SK-N-SH treated with all-trans-retinoic acid at 6 μM for 48 hours (cell line): Measurements from ENCODE around the gene NEGR1.

Source experiments
- ATAC-seq: fragments of 200-7000 bp; cut with Tn5 transposase; 3 replicates; pipeline ENCODE4 v1.9.1; 2020; ENCODE audit warnings: mild to moderate bottlenecking, moderate library complexity
- ARNTL ChIP-seq: fragments of 450-650 bp; formaldehyde crosslinking; IDR thresholded peaks from 2 replicates; pipeline ENCODE4 v1.5.0; 2020; ENCODE audit warnings: low read depth, mild to moderate bottlenecking, moderate library complexity, borderline replicate concordance
- BACH2 ChIP-seq: fragments of 250-450 bp; sonication (Bioruptor Pico); IDR thresholded peaks from 2 replicates; pipeline ENCODE4 v1.9.0; 2021; ENCODE audit warnings: mild to moderate bottlenecking, borderline replicate concordance
- CSDC2 ChIP-seq: fragments of 250-450 bp; sonication (Bioruptor Pico); IDR thresholded peaks from 2 replicates; pipeline ENCODE4 v1.5.0; 2020; ENCODE audit warnings: mild to moderate bottlenecking, moderate library complexity
- ESRRG ChIP-seq: fragments of 250-450 bp; sonication (Bioruptor Pico); IDR thresholded peaks from 2 replicates; pipeline ENCODE4 v1.6.1; 2021; ENCODE audit warnings: mild to moderate bottlenecking
- GLIS3 ChIP-seq: fragments of 250-450 bp; sonication (Bioruptor Pico); IDR thresholded peaks from 2 replicates; pipeline ENCODE4 v1.5.0; 2020; ENCODE audit warnings: mild to moderate bottlenecking, moderate library complexity
- OSR1 ChIP-seq: fragments of 250-450 bp; sonication (Bioruptor Pico); IDR thresholded peaks from 2 replicates; pipeline ENCODE4 v1.8.0; 2022; ENCODE audit warnings: moderate library complexity, mild to moderate bottlenecking, inconsistent platforms
- PPARA ChIP-seq: fragments of 250-450 bp; sonication (Bioruptor Pico); IDR thresholded peaks from 2 replicates; pipeline ENCODE4 v1.5.0; 2020; ENCODE audit warnings: mild to moderate bottlenecking, borderline replicate concordance
- RARB ChIP-seq: fragments of 250-450 bp; sonication (Bioruptor Pico); IDR thresholded peaks from 2 replicates; pipeline ENCODE4 v1.8.0; 2021; ENCODE audit warnings: mild to moderate bottlenecking, moderate library complexity
- SNAI2 ChIP-seq: fragments of 250-450 bp; sonication (Bioruptor Pico); IDR thresholded peaks from 2 replicates; pipeline ENCODE4 v1.5.0; 2020; ENCODE audit warnings: mild to moderate bottlenecking, moderate library complexity
- TCF4 ChIP-seq: fragments of 250-450 bp; sonication (Bioruptor Pico); IDR thresholded peaks from 2 replicates; pipeline ENCODE4 v1.8.0; 2021; ENCODE audit warnings: mild to moderate bottlenecking, moderate library complexity, borderline replicate concordance
- ZC3H10 ChIP-seq: fragments of 250-450 bp; sonication (Bioruptor Pico); IDR thresholded peaks from 2 replicates; pipeline ENCODE4 v1.5.1; 2021; ENCODE audit warnings: mild to moderate bottlenecking, moderate library complexity
- ZFP3 ChIP-seq: fragments of 250-450 bp; sonication (Bioruptor Pico); IDR thresholded peaks from 2 replicates; pipeline ENCODE4 v1.5.0; 2020; ENCODE audit warnings: mild to moderate bottlenecking, moderate library complexity
- ZFP30 ChIP-seq: fragments of 450-650 bp; formaldehyde crosslinking; IDR thresholded peaks from 2 replicates; pipeline ENCODE4 v1.5.0; 2022; ENCODE audit warnings: mild to moderate bottlenecking, moderate library complexity
- ZNF565 ChIP-seq: fragments of 450-650 bp; formaldehyde crosslinking; conservative IDR thresholded peaks from 2 replicates; pipeline ENCODE4 v1.5.0; 2020; ENCODE audit warnings: low read depth, mild to moderate bottlenecking, moderate library complexity
- ZNF70 ChIP-seq: fragments of 450-650 bp; formaldehyde crosslinking; IDR thresholded peaks from 2 replicates; pipeline ENCODE4 v1.5.0; 2020; ENCODE audit warnings: mild to moderate bottlenecking, moderate library complexity
- ZNF8 ChIP-seq: fragments of 450-650 bp; formaldehyde crosslinking; IDR thresholded peaks from 2 replicates; pipeline ENCODE4 v1.5.0; 2020; ENCODE audit warnings: mild to moderate bottlenecking, moderate library complexity
- TF ChIP-seq, protein P1 (sequence below): fragments of 250-450 bp; sonication (Bioruptor Pico); IDR thresholded peaks from 2 replicates; pipeline ENCODE4 v1.8.0; 2020; ENCODE audit warnings: mild to moderate bottlenecking, moderate library complexity, borderline replicate concordance
- TF ChIP-seq, protein P2 (sequence below): fragments of 250-450 bp; sonication (Bioruptor Pico); IDR thresholded peaks from 2 replicates; pipeline ENCODE4 v1.5.1; 2020; ENCODE audit warnings: low read depth, mild to moderate bottlenecking, moderate library complexity
- TF ChIP-seq, protein P3 (sequence below): fragments of 250-450 bp; sonication (Bioruptor Pico); IDR thresholded peaks from 2 replicates; pipeline ENCODE4 v1.5.1; 2021; ENCODE audit warnings: mild to moderate bottlenecking, moderate library complexity
- TF ChIP-seq, protein P4 (sequence below): fragments of 250-450 bp; sonication (Bioruptor Pico); IDR thresholded peaks from 2 replicates; pipeline ENCODE4 v1.8.0; 2021; ENCODE audit warnings: low read depth, mild to moderate bottlenecking, moderate library complexity, borderline replicate concordance
- TF ChIP-seq, protein P5 (sequence below): fragments of 250-450 bp; sonication (Bioruptor Pico); IDR thresholded peaks from 2 replicates; pipeline ENCODE4 v1.5.0; 2020; ENCODE audit warnings: mild to moderate bottlenecking, moderate library complexity

The NEGR1 gene

DNA sequence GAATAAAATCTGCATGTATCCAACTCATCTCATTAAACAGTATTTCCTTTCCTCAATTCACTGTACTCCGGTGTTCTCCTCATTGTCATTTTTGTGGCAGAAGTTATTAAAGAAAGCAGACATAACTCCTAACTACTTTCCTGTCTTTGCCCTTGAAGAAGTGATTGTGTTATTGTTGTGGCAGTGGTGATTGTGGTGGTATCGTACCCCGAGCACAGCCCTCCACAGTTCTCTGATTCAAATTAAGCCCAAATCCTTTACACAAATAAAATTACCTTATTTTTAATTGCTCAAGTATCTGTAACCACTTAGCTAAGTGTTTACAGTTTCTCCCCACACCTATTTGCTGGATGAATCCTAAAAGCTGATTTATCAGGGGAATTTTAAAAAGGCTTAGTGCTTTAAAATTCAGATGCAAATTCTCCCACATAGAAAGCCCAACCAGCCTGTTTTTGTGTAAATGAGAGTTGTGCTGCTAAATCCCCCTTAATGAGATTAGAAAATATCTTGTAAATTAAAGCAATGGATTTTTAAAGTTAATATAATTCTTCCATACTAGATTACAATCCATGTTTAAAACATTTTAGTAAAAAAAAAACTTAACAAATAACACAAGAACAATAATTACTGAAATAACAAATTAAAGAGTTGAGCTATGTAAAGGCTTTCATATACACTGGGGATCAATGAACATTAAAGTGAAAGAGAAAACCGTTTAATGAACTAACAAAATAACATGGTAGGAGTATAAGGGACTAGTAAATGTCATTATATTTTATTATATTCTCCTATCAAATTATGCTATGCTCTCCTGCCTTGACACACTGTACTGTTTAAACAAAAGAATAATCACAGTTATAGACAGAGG is 259.0 kb downstream of the NEGR1 start:
- no peak for ATAC-seq
- TF ChIP-seq ESRRG (no peak), ZC3H10 (CRISPR knock-in tag) (no peak), SNAI2 (CRISPR knock-in tag) (no peak), CSDC2 (CRISPR knock-in tag) (no peak), ZFP3 (CRISPR knock-in tag) (no peak), ZNF70 (CRISPR knock-in tag) (no peak), GLIS3 (no peak), ZNF565 (no peak), OSR1 (CRISPR knock-in tag) (no peak)
- TF ChIP-seq, protein P1, sequence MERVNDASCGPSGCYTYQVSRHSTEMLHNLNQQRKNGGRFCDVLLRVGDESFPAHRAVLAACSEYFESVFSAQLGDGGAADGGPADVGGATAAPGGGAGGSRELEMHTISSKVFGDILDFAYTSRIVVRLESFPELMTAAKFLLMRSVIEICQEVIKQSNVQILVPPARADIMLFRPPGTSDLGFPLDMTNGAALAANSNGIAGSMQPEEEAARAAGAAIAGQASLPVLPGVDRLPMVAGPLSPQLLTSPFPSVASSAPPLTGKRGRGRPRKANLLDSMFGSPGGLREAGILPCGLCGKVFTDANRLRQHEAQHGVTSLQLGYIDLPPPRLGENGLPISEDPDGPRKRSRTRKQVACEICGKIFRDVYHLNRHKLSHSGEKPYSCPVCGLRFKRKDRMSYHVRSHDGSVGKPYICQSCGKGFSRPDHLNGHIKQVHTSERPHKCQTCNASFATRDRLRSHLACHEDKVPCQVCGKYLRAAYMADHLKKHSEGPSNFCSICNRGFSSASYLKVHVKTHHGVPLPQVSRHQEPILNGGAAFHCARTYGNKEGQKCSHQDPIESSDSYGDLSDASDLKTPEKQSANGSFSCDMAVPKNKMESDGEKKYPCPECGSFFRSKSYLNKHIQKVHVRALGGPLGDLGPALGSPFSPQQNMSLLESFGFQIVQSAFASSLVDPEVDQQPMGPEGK (CRISPR knock-in tag), result no peak
- TF ChIP-seq, protein P2, sequence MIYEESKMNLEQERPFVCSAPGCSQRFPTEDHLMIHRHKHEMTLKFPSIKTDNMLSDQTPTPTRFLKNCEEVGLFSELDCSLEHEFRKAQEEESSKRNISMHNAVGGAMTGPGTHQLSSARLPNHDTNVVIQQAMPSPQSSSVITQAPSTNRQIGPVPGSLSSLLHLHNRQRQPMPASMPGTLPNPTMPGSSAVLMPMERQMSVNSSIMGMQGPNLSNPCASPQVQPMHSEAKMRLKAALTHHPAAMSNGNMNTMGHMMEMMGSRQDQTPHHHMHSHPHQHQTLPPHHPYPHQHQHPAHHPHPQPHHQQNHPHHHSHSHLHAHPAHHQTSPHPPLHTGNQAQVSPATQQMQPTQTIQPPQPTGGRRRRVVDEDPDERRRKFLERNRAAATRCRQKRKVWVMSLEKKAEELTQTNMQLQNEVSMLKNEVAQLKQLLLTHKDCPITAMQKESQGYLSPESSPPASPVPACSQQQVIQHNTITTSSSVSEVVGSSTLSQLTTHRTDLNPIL, result no peak
- TF ChIP-seq, protein P3, sequence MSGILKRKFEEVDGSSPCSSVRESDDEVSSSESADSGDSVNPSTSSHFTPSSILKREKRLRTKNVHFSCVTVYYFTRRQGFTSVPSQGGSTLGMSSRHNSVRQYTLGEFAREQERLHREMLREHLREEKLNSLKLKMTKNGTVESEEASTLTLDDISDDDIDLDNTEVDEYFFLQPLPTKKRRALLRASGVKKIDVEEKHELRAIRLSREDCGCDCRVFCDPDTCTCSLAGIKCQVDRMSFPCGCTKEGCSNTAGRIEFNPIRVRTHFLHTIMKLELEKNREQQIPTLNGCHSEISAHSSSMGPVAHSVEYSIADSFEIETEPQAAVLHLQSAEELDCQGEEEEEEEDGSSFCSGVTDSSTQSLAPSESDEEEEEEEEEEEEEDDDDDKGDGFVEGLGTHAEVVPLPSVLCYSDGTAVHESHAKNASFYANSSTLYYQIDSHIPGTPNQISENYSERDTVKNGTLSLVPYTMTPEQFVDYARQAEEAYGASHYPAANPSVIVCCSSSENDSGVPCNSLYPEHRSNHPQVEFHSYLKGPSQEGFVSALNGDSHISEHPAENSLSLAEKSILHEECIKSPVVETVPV, result no peak

DNA sequence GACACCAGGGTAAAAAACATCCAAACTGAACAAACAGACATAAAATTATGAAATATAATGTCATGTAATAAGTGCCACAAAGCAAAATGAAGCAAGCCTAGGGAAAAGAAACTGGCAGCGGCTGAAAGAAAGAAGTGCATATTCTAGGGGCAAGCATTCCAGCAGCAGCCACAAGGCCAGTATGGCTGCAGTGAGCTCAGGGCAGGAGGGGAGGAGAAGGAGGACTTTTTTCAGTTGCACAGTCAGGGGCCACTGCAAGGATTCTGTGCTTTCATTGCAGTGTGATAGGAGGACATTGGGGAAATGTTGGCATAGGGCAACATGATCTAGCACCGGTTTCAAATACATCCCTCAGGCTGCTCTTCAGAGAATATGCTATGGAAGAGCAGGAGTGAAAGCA is 263.8 kb downstream of the NEGR1 start:
- ATAC-seq, result no peak
- TF ChIP-seq PPARA (CRISPR knock-in tag), result no peak
- no peak for TF ChIP-seq TCF4 (CRISPR knock-in tag)
- no peak for TF ChIP-seq ZNF565
- TF ChIP-seq ZNF8 (CRISPR knock-in tag), result no peak
- no peak for TF ChIP-seq GLIS3
- TF ChIP-seq ZFP3 (CRISPR knock-in tag), result no peak
- no peak for TF ChIP-seq ZNF70 (CRISPR knock-in tag)
- no peak for TF ChIP-seq OSR1 (CRISPR knock-in tag)
- TF ChIP-seq, protein P4, sequence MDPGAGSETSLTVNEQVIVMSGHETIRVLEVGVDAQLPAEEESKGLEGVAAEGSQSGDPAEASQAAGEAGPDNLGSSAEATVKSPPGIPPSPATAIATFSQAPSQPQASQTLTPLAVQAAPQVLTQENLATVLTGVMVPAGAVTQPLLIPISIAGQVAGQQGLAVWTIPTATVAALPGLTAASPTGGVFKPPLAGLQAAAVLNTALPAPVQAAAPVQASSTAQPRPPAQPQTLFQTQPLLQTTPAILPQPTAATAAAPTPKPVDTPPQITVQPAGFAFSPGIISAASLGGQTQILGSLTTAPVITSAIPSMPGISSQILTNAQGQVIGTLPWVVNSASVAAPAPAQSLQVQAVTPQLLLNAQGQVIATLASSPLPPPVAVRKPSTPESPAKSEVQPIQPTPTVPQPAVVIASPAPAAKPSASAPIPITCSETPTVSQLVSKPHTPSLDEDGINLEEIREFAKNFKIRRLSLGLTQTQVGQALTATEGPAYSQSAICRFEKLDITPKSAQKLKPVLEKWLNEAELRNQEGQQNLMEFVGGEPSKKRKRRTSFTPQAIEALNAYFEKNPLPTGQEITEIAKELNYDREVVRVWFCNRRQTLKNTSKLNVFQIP (CRISPR knock-in tag), result no peak
- TF ChIP-seq ZFP30 (CRISPR knock-in tag), result no peak
- TF ChIP-seq, protein P5, sequence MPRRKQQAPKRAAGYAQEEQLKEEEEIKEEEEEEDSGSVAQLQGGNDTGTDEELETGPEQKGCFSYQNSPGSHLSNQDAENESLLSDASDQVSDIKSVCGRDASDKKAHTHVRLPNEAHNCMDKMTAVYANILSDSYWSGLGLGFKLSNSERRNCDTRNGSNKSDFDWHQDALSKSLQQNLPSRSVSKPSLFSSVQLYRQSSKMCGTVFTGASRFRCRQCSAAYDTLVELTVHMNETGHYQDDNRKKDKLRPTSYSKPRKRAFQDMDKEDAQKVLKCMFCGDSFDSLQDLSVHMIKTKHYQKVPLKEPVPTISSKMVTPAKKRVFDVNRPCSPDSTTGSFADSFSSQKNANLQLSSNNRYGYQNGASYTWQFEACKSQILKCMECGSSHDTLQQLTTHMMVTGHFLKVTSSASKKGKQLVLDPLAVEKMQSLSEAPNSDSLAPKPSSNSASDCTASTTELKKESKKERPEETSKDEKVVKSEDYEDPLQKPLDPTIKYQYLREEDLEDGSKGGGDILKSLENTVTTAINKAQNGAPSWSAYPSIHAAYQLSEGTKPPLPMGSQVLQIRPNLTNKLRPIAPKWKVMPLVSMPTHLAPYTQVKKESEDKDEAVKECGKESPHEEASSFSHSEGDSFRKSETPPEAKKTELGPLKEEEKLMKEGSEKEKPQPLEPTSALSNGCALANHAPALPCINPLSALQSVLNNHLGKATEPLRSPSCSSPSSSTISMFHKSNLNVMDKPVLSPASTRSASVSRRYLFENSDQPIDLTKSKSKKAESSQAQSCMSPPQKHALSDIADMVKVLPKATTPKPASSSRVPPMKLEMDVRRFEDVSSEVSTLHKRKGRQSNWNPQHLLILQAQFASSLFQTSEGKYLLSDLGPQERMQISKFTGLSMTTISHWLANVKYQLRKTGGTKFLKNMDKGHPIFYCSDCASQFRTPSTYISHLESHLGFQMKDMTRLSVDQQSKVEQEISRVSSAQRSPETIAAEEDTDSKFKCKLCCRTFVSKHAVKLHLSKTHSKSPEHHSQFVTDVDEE (CRISPR knock-in tag), result no peak
- TF ChIP-seq, protein P3, result no peak
- no peak for TF ChIP-seq RARB

DNA sequence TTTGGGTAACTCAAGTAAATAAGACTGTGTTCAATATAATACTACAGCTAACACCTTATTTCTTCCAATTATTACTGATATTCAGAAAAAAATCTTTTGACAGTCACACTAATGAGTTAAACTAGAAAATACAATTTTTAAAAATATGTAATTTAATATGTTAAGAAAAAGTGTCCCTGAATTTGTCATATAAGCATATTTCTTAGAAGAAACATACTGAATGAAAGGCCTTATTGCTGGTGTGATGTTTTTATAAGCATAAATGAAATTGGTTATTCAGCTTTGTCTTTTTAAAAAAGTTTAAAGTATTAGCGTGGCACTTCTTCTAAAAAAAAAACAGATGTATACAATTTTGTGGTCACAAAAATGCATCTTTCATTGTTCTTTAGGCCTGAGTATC is 267.3 kb downstream of the NEGR1 start:
- ATAC-seq, result no peak
- TF ChIP-seq, protein P4 (CRISPR knock-in tag), result no peak
- TF ChIP-seq ZNF70 (CRISPR knock-in tag), result no peak
- TF ChIP-seq PPARA (CRISPR knock-in tag), result no peak
- TF ChIP-seq, protein P2, result no peak
- no peak for TF ChIP-seq BACH2
- no peak for TF ChIP-seq ZNF8 (CRISPR knock-in tag)
- no peak for TF ChIP-seq ZC3H10 (CRISPR knock-in tag)
- no peak for TF ChIP-seq OSR1 (CRISPR knock-in tag)
- no peak for TF ChIP-seq ARNTL (CRISPR knock-in tag)
- TF ChIP-seq CSDC2 (CRISPR knock-in tag), result no peak
